Measurements from ENCODE around the gene GLIS1.

- TF ChIP-seq CTCF (IDR thresholded peaks at IDR 0.05; ENCODE audit: extremely low read depth in 1 of 2, insufficient read depth in 1 of 2, low read depth in 1 of 2, low read length in 2 of 2) (no peak), EZH2 (IDR thresholded peaks at IDR 0.05; ENCODE audit: borderline replicate concordance, low read depth, low read length, severe bottlenecking) (no peak), MYC (IDR thresholded peaks at IDR 0.05; ENCODE audit: low read depth, low read length) (no peak), POLR2A (IDR thresholded peaks at IDR 0.05; ENCODE audit: low read depth, low read length) (no peak)
Observed at GRCh38 chr1:53460666-53461322, 278.2 kb downstream of the GLIS1 start.
